Panc1 (cell line): ENCODE measurements around the gene ZSCAN26. TPM values are rescaled to one million over a fixed set of nuclear protein-coding genes. Genes with fewer than 3 reads are reported as not detected.

ENCODE experiments used
- ATAC-seq: fragments of 200-7000 bp; cut with Tn5 transposase; 2 replicates; pipeline ENCODE4 v1.9.1; 2020; ENCODE audit warnings: mild to moderate bottlenecking, moderate library complexity
- BruUV-seq: library from RNA; stranded (reverse); fragments of 400-500 nt; replicated peaks from 2 replicates; lab custom pipeline; 2021; lab: Mats Ljungman, UMichigan
- CTCF ChIA-PET: fragments of 300-600 bp; sonication (Branson Sonifier 250); formaldehyde crosslinking; loops from one replicate; lab custom pipeline; 2022; ENCODE audit warnings: antibody characterized with exemption; lab: Charles Lee
- POLR2A ChIA-PET: fragments of 300-600 bp; sonication (Branson Sonifier 250); formaldehyde crosslinking; loops from one replicate; lab custom pipeline; 2022; ENCODE audit warnings: antibody characterized with exemption; lab: Charles Lee
- DNase-seq: peaks from one replicate; pipeline ENCODE4 v3.0.0-alpha.2; 2010; ENCODE audit warnings: low read depth, low spot score
- H3K27ac ChIP-seq: 2 replicates; pipeline ENCODE4 v1.5.1; 2011; ENCODE audit warnings: mild to moderate bottlenecking, low read length, inconsistent platforms
- H3K27me3 ChIP-seq: fragments of 200-500 bp; sonication (Bioruptor generic); 2 replicates; pipeline ENCODE4 v1.6.0; 2014; ENCODE audit warnings: low read length, inconsistent platforms; ENCODE audit not compliant: control insufficient read depth, insufficient read depth
- H3K36me3 ChIP-seq: fragments of 200-500 bp; sonication (Bioruptor generic); 2 replicates; pipeline ENCODE4 v1.5.1; 2014; ENCODE audit warnings: inconsistent platforms, mild to moderate bottlenecking, low read length, moderate library complexity; ENCODE audit not compliant: control insufficient read depth, insufficient read depth
- H3K4me1 ChIP-seq: 2 replicates; pipeline ENCODE4 v1.5.1; 2011; ENCODE audit warnings: inconsistent platforms, mild to moderate bottlenecking, low read length, moderate library complexity; ENCODE audit not compliant: control insufficient read depth, insufficient read depth
- H3K4me3 ChIP-seq, 2 experiments: 2 replicates each; pipeline ENCODE4 v1.5.1; 2011 to 2012; ENCODE audit warnings: low read depth in 2 of 2, low read length in 2 of 2, mild to moderate bottlenecking in 2 of 2, inconsistent platforms in 1 of 2, moderate library complexity in 1 of 2
- H3K9me3 ChIP-seq: fragments of 200-500 bp; sonication (Bioruptor generic); 2 replicates; pipeline ENCODE4 v1.5.1; 2014; ENCODE audit warnings: low read depth, mild to moderate bottlenecking, inconsistent platforms, low read length, moderate library complexity; ENCODE audit not compliant: control insufficient read depth, insufficient read depth
- CTCF ChIP-seq: fragments of 450-650 bp; IDR thresholded peaks from 2 replicates; pipeline ENCODE4 v1.5.1; 2017; ENCODE audit warnings: mild to moderate bottlenecking
- POLR2AphosphoS5 ChIP-seq: IDR thresholded peaks from 2 replicates; pipeline ENCODE4 v1.6.1; 2012; ENCODE audit warnings: mild to moderate bottlenecking, low read depth, low read length, moderate library complexity
- REST ChIP-seq, 2 experiments: IDR thresholded peaks; 2 replicates each; pipeline ENCODE4 v1.6.1; 2011 to 2012; ENCODE audit warnings: low read depth in 2 of 2, control low read depth in 1 of 2, low read length in 1 of 2, mild to moderate bottlenecking in 1 of 2, moderate library complexity in 1 of 2; ENCODE audit not compliant: insufficient read depth in 1 of 2
- SIN3A ChIP-seq: IDR thresholded peaks from 2 replicates; pipeline ENCODE4 v1.6.1; 2012; ENCODE audit warnings: low read depth, mild to moderate bottlenecking, low read length, moderate library complexity, borderline replicate concordance; ENCODE audit not compliant: insufficient read depth
- TCF7L2 ChIP-seq: IDR thresholded peaks from 2 replicates; pipeline ENCODE4 v1.6.1; 2011; ENCODE audit warnings: mild to moderate bottlenecking, low read depth, low read length, inconsistent platforms
- in situ Hi-C: cut with HindIII; loops from 2 replicates; pipeline ENCODE4 v1.10.0; 2016; ENCODE audit warnings: low sequenced_read_pairs, low pct_unique_long_range_greater_than_20kb
- intact Hi-C: fragments of 100-400 bp; cut with micrococcal nuclease; formaldehyde crosslinking; loops from one replicate; pipeline ENCODE4 v1.10.0; 2022; ENCODE audit not compliant: unreplicated experiment
- total RNA-seq: library from RNA; stranded (reverse); gene quantifications from one replicate; pipeline ENCODE4 v1.2.1, GENCODE V29; 2021; ENCODE audit not compliant: unreplicated experiment

Gene ZSCAN26
- total RNA-seq, 1 experiment from 2014 or later: 6.6 TPM

GRCh38 chr6:28274888-28275287 lies 7.9 kb downstream of the ZSCAN26 start:
- H3K27me3 ChIP-seq: no peaks in the 10 kb centered on the region
- ChIA-PET POLR2A (no interaction called here), CTCF (interaction anchor here (1.0 kb wide), 1 partner anchor 81 kb away, joined by 3 read pairs; no protein-coding TSS in a partner anchor)
- no peak for DNase-seq
- TF ChIP-seq POLR2AphosphoS5: no peak
- no peak for TF ChIP-seq CTCF
- no peak for TF ChIP-seq TCF7L2
- no peak for TF ChIP-seq REST (IDR thresholded peaks at IDR 0.05; ENCODE audit: insufficient read depth in 1 of 2, low read depth in 2 of 2, low read length in 1 of 2)
- TF ChIP-seq SIN3A: no peak
- H3K4me1 ChIP-seq: no peaks in the 10 kb centered on the region
- intact Hi-C loops (no loop called here), in situ Hi-C loops (no loop called here)
- BruUV-seq: no TSS peak
- no peaks in the 10 kb centered on the region for H3K9me3 ChIP-seq
- no peak overlapping the region for H3K27ac ChIP-seq
- no peak overlapping the region for H3K4me3 ChIP-seq
- ATAC-seq: no peak
- no peaks in the 10 kb centered on the region for H3K36me3 ChIP-seq

GRCh38 chr6:28277746-28278145 lies 10.8 kb downstream of the ZSCAN26 start:
- H3K27ac ChIP-seq: no peak overlapping the region
- no peaks in the 10 kb centered on the region for H3K27me3 ChIP-seq
- H3K4me3 ChIP-seq: no peak overlapping the region
- ChIA-PET CTCF (no interaction called here), POLR2A (no interaction called here)
- BruUV-seq: no TSS peak
- intact Hi-C loops: no loop called here
- in situ Hi-C loops: no loop called here
- H3K36me3 ChIP-seq: no peaks in the 10 kb centered on the region
- H3K4me1 ChIP-seq: peaks cover 4% of the 10 kb centered on the region; the same call in 1 of the 2 replicates
- TF ChIP-seq POLR2AphosphoS5 (no peak), REST (IDR thresholded peaks at IDR 0.05; ENCODE audit: insufficient read depth in 1 of 2, low read depth in 2 of 2, low read length in 1 of 2) (no peak), TCF7L2 (no peak), SIN3A (no peak), CTCF (no peak)
- no peaks in the 10 kb centered on the region; the same call in 1 of the 2 replicates for H3K9me3 ChIP-seq
- DNase-seq (no peak), ATAC-seq (no peak)
